GM21576 (cell line): Measurements from ENCODE around the gene TOB1.
"Not testable (repeated sequence)": the region's sequence is repeated elsewhere in the genome, so short reads cannot be mapped to it uniquely, and the experiment has no call there.

ENCODE experiments used
- ATAC-seq: cut with Tn5 transposase; IDR thresholded peaks from one replicate; pipeline ENCODE4 v1.9.1; 2021; ENCODE audit warnings: mild to moderate bottlenecking, moderate library complexity; ENCODE audit not compliant: unreplicated experiment

Gene TOB1

DNA sequence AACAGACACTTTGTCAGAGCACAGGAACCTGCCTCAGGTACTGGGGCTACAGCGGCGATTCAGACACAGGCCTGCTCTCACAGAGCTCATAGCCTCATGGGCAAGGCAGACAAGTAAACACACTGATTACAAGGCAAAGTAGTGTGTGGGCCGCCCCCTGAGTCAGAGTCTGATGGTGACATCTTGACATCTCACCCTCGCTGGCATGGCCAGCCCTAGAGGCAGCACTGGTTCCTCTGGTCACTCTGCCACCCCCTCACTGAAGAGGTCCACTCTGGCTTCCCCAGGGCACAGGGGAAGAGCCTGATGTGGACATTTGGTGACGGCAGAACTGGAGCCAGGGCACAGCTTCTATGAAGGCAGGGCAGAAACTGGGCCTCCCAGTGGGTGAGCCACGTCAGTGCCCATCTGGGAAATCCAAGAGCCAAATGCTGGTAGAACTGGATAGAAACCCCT lies 32.9 kb upstream of the TOB1 start:
- ATAC-seq = no peak

DNA sequence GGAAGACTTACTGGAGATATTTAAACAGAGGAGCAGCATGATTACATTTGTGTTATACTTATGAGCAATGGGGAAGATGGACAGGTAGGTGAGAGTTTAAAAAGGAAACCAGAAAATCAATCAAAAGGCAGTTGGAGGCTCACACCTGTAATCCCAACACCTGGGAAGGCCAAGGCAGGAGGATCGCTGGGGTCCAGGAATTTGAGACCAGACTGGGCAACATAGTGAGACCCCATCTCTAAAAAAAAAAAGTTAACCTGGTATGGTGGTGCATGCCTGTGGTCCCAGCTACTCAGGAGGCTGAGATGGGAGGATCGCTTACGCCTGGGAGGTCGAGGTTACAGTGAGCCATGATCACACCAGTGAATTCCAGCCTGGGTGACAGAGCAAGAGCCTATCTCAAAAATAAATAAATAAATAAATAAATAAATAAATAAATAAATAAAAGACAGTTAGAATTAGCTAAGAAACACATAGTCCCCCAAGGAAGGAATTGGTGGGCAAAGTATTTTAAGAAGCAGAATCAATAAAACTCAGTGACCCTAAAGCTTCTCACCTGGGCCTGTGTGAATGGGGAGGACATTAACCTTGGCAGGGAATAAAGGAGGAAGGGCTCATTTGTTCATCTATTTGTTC lies 32.3 kb upstream of the TOB1 start:
- no peak for ATAC-seq

GRCh38 chr17:50894513-50894912 lies 28.4 kb upstream of the TOB1 start:
- not testable (repeated sequence) for ATAC-seq

GRCh38 chr17:50893183-50893993 lies 27.2 kb upstream of the TOB1 start:
- no peak for ATAC-seq

DNA sequence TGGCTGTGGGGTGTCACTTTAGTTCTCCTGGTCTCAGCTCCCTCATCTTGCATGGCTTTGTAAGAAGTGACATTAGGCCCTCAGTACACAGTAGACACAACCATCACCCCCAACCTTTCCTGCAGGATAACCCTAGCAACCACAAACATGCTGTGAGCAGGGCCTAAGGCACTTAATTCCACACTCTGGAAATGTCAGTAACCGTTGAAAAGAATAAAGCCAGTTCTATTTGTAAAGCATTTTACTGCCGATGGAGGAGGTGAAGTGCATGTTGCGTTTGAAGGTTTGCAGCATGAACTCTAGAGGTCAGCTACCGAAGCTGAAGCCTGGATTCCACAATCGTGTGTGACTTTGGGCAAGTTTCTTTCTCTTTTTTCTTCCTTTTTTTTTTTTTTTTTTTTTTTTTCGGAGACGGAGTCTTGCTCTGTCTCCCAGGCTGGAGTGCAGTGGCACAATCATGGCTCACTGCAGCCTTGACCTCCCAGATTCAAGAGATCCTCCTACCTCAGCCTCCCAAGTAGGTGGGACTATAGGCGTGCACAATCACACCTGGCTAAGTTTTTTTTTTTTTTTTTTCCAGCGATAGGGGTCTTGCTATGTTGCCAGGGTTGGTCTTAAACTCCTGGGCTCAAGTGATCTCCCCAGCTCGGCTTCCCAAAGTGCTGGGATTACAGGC lies 26.1 kb upstream of the TOB1 start:
- no peak for ATAC-seq

GRCh38 chr17:50891577-50891989 lies 25.4 kb upstream of the TOB1 start:
- no peak for ATAC-seq

- ATAC-seq = no peak
Observed at GRCh38 chr17:50890675-50891516, 24.7 kb upstream of the TOB1 start.

GRCh38 chr17:50889528-50890118 lies 23.5 kb upstream of the TOB1 start:
- ATAC-seq = no peak

DNA sequence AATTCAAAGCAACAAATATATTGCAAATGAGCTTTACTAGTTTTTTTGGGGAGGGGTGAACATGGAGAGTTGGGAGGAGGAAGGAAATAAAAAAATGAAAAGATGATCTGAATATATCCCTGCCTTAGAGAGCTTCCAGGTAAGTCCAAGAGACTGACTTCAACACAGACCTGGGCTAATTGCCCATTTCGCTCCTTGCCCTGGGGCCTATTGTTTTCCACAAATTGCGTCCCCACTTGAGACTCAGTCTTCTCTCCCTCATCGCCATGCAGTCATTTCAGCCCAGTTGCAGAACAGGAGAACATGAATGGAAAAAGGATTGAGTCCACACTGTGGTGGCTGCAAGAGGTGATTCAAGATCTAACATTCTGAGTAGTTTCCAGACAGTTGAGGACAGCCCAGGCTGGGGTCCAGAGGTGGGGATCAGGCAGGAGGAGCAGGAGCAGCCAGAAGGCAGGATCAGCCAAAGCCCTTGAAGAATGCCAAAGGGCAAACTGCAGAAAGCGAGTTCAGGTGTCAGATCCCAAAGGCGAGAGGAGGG lies 21.6 kb upstream of the TOB1 start:
- ATAC-seq = no peak

- ATAC-seq = no peak
Observed at GRCh38 chr17:50884439-50885311, 18.5 kb upstream of the TOB1 start.

DNA sequence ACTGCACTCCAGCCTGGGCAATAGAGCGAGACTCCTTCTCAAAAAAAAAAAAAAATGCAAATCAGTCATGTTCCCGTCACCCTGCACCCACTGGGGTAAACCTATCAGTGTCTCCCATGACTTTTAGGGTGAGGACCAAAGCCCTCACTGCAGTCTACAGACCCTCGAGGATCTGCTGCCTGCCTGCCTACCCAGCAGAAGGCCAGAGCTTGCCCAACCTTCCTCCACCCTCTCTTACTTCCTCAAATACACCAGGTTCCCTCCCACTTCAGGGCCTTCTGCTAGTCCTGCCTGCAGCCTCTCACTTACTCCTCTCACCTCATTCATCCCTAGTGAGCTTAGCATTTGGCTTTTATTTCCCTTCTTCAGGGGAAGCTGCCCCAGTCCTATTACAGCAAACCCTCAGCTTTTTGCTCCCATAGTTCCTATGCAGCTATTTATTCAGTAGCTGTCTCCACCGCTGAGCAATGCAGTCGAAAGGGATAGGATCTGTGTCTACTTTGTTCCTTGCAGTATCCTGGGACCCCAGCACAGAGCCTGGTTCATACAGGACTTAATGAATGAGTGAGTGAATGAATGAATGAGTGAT lies 17.8 kb upstream of the TOB1 start:
- ATAC-seq = peak; percentile 49

DNA sequence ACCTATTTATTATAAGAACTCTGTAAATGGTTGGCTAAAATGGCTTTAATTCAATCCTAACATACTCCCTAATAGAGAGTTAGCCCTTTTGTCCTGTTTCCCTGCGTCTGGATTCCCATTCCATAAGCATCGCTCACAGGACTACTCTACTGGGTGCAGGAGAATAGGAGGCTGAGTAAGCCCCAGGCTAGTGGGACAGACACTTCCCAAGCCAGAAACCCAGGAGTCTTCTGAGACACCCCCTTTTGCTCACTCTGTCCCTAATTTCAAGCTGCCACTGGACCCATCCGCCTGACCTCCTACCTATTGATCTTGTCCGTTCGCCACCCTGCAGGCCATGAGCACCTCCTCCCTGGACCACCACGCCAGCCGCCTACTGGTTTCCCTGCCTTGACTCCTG lies 16.7 kb upstream of the TOB1 start:
- no peak for ATAC-seq

- ATAC-seq = no peak
Observed at GRCh38 chr17:50881182-50881581, 15.0 kb upstream of the TOB1 start.

- no peak for ATAC-seq
Observed at GRCh38 chr17:50879086-50879485, 12.9 kb upstream of the TOB1 start.

- no peak for ATAC-seq
Observed at GRCh38 chr17:50877838-50878237, 11.7 kb upstream of the TOB1 start.

DNA sequence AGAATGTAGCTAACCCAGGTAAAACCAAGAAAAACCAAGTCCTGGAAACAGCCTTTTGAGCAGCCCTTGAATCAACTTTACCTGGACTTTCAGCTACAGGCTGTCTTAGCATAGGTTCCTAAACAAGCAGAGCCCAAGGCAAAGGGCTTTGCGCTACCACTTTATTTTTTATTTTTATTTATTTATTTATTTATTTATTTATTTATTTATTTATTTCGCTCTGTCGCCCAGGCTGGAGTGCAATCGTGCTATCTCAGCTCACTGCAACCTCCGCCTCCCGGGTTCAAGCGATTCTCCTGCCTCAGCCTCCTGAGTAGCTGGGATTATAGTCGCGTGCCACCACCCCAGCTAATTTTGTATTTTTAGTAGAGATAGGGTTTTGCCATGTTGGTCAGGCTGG lies 10.9 kb upstream of the TOB1 start:
- ATAC-seq = not testable (repeated sequence)

GRCh38 chr17:50875074-50875473 lies 8.9 kb upstream of the TOB1 start:
- ATAC-seq = no peak

DNA sequence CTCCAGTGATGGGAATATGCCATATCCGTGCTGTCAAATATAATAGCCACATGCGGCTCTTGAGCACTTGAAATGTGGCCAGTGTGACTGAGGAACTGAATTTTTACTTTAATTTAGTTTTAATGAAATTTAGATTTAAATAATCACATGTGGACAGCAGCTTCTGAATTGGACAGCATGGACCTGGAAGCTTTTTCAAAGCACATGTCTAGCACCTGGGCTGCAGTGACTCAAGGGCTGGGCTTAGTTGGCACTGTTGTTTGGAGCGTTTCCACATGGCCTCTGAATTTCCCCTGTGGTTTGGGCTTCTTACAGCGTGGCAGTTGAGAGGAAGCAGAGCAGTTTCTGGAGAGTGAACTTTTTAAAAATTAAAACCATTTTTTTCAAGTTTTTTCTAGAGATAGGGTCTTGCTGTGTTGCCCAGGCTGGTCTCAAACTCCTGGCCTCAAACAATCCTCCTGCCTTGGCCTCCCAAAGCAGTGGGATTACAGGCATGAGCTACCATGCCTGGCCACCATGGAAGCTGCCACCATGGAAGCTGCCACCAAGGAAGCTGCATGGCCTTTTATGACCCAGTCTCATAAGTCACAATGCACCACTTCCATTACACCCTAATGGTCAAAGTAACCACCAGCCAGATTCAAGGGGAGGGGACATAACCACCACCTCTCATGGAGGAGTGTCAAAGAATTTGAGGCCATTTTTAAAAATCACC lies 6.7 kb upstream of the TOB1 start:
- ATAC-seq = no peak
